Ishikawa (cell line): ENCODE results near the gene RALA.

Experiments
- CREB1 ChIP-seq: IDR thresholded peaks from 2 replicates; pipeline ENCODE4 v1.6.1; 2012; ENCODE audit warnings: low read depth
- EGR1 ChIP-seq: IDR thresholded peaks from 2 replicates; pipeline ENCODE4 v1.6.1; 2012
- EP300 ChIP-seq: IDR thresholded peaks from 2 replicates; pipeline ENCODE4 v1.6.1; 2012; ENCODE audit warnings: borderline replicate concordance
- NFIC ChIP-seq: IDR thresholded peaks from 2 replicates; pipeline ENCODE4 v1.6.1; 2012
- RAD21 ChIP-seq: IDR thresholded peaks from 2 replicates; pipeline ENCODE4 v1.6.1; 2012; ENCODE audit warnings: low read depth
- TAF1 ChIP-seq: IDR thresholded peaks from 2 replicates; pipeline ENCODE4 v1.6.1; 2012; ENCODE audit warnings: low read depth, mild to moderate bottlenecking
- TF ChIP-seq, protein P1 (sequence below): IDR thresholded peaks from 2 replicates; pipeline ENCODE4 v1.6.1; 2012; ENCODE audit warnings: low read depth, mild to moderate bottlenecking
- TF ChIP-seq, protein P2 (sequence below): IDR thresholded peaks from 2 replicates; pipeline ENCODE4 v1.6.1; 2012

DNA sequence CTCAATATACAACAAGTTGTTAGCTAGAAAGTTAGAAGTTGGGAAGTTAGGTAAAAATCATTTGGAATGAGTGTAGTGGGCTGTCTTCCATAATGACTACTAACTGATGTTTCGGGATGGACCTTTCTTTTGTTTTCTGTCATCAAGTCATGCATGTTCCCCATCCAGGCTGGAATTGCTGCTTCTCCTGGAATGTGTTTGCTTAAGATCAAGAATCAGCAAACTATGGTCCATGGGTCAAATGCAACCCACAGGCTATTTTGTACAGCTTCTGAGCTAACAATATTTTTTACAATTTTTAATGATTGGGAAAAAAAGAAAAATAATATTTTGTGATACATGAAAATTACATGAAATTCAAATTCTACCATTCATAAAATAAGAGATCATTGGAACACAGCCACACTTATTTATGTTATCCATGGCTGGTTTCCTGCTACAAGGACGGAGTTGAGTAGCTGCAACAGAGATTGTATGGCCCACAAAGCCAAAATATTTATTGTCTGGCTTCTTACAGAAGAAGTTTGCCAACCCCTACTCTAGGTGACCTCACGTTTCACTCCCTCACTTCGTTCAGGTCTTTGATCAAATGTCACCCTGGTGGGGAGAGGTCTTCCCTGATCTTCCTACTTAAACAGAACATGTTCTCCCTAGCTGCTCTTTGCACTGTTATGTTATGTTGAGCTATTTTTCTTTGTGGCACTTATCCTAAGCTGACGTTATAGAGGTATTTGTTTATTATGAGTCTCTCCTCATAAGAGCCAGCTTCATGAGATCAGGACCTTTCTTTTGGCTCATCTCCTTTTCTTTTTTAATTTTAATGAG, 127.1 kb downstream of the RALA start:
- TF ChIP-seq CREB1, result no peak
- no peak for TF ChIP-seq TAF1
- TF ChIP-seq, protein P1, sequence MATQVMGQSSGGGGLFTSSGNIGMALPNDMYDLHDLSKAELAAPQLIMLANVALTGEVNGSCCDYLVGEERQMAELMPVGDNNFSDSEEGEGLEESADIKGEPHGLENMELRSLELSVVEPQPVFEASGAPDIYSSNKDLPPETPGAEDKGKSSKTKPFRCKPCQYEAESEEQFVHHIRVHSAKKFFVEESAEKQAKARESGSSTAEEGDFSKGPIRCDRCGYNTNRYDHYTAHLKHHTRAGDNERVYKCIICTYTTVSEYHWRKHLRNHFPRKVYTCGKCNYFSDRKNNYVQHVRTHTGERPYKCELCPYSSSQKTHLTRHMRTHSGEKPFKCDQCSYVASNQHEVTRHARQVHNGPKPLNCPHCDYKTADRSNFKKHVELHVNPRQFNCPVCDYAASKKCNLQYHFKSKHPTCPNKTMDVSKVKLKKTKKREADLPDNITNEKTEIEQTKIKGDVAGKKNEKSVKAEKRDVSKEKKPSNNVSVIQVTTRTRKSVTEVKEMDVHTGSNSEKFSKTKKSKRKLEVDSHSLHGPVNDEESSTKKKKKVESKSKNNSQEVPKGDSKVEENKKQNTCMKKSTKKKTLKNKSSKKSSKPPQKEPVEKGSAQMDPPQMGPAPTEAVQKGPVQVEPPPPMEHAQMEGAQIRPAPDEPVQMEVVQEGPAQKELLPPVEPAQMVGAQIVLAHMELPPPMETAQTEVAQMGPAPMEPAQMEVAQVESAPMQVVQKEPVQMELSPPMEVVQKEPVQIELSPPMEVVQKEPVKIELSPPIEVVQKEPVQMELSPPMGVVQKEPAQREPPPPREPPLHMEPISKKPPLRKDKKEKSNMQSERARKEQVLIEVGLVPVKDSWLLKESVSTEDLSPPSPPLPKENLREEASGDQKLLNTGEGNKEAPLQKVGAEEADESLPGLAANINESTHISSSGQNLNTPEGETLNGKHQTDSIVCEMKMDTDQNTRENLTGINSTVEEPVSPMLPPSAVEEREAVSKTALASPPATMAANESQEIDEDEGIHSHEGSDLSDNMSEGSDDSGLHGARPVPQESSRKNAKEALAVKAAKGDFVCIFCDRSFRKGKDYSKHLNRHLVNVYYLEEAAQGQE, result no peak
- TF ChIP-seq EGR1, result no peak
- TF ChIP-seq, protein P2, sequence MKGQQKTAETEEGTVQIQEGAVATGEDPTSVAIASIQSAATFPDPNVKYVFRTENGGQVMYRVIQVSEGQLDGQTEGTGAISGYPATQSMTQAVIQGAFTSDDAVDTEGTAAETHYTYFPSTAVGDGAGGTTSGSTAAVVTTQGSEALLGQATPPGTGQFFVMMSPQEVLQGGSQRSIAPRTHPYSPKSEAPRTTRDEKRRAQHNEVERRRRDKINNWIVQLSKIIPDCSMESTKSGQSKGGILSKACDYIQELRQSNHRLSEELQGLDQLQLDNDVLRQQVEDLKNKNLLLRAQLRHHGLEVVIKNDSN, result no peak
- TF ChIP-seq RAD21, result no peak
- TF ChIP-seq NFIC, result no peak
- no peak for TF ChIP-seq EP300
